Uterus (tissue), 4 donors: ENCODE results near the gene TTC39B. TPM values are rescaled to one million over a fixed set of nuclear protein-coding genes. Genes with fewer than 3 reads are reported as not detected.
A peak's percentile ranks its signal among the peaks of the same experiment; 100 is the strongest.
"Not testable (repeated sequence)": the region's sequence is repeated elsewhere in the genome, so short reads cannot be mapped to it uniquely, and the experiment has no call there.

ENCODE experiments used
- DNase-seq, 2 donors: peaks; one replicate each; pipeline ENCODE4 v3.0.0-alpha.2; 2019 to 2020
- H3K27ac ChIP-seq, 2 donors: fragments of 200-600 bp; sonication (generic); 1 replicate in 1 of 2; 2 replicates in 1 of 2; pipeline ENCODE4 v1.5.1; 2016 to 2018
- H3K27me3 ChIP-seq, 2 donors: fragments of 200-600 bp; sonication (generic); one replicate each; pipeline ENCODE4 v1.5.1; 2018 to 2019; ENCODE audit warnings: control low read depth in 1 of 2
- H3K36me3 ChIP-seq, 2 donors: fragments of 200-600 bp; sonication (generic); one replicate each; pipeline ENCODE4 v1.5.1; 2019; ENCODE audit warnings: control low read depth in 1 of 2
- H3K4me1 ChIP-seq, 2 donors: fragments of 200-600 bp; sonication (generic); one replicate each; pipeline ENCODE4 v1.5.1; 2018 to 2019; ENCODE audit warnings: control low read depth in 1 of 2
- H3K4me3 ChIP-seq, 2 donors: fragments of 200-600 bp; sonication (generic); 1 replicate in 1 of 2; 2 replicates in 1 of 2; pipeline ENCODE4 v1.5.1; 2018 to 2019; ENCODE audit warnings: mild to moderate bottlenecking in 1 of 2
- H3K9me3 ChIP-seq, 2 donors: fragments of 200-600 bp; sonication (generic); one replicate each; pipeline ENCODE4 v1.5.1; 2019; ENCODE audit warnings: control low read depth in 1 of 2
- POLR2A ChIP-seq, 2 donors: fragments of 450-650 bp; IDR thresholded peaks; one replicate each; pipeline ENCODE4 v1.6.1; 2016; ENCODE audit warnings: antibody characterized with exemption in 2 of 2, mild to moderate bottlenecking in 1 of 2, moderate library complexity in 1 of 2
- intact Hi-C: fragments of 100-400 bp; cut with DNase I; formaldehyde crosslinking; loops from one replicate; pipeline ENCODE4 v1.15.1; 2023; ENCODE audit warnings: low total_unique reads
- total RNA-seq, 4 donors: library from RNA; depleted of rRNA in 3 of 4; stranded (reverse); fragments of >200 nt in 3 of 4; gene quantifications; one replicate each; pipeline versions ENCODE4 v1.1.0 to v1.2.4, GENCODE V29; 2014 to 2023
- TF ChIP-seq, protein P1 (sequence below), 4 experiments: fragments of 200-600 bp in 2 of 4; fragments of 450-650 bp in 2 of 4; sonication (generic) in 2 of 4; IDR thresholded peaks; one replicate each; pipeline ENCODE4 v1.5.1; 2016 to 2019; ENCODE audit warnings: antibody characterized with exemption in 4 of 4, mild to moderate bottlenecking in 2 of 4, moderate library complexity in 1 of 4
- donor health status: DM: yes; HTN: yes; CAD: no.

The TTC39B gene
- total RNA-seq, 4 donors from 2014 or later = 14.1 to 21.9 (median 19.6) TPM

DNA sequence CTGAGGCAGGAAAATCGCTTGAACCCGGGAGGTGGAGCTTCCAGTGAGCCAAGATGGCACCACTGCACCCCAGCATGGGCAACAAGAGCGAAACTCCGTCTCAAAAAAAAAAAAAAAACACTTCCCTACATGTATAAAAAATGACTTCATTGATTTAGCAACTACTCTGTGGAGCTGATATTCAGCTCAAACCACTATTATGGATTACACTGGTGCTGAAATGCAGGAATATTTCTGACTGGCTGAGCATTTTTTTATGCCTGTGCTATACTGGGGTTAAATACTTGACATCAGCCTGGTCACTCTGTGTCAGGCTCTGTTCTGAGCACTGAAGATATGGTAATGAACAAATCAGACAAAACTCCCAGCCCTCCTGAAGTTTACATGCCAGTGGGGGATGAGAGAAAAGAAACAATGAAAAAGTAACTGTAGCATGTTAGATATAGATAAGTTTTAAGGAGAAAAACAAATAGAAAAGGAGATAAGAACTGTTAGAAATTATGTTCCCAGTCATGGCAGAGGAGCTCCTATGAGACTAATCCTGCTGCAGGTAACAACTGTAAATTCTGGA, 22.6 kb upstream of the TTC39B start:
- H3K9me3 ChIP-seq = no peaks in the 10 kb centered on the region
- H3K36me3 ChIP-seq = no peaks in the 10 kb centered on the region
- no peak overlapping the region for H3K4me3 ChIP-seq
- no peak for DNase-seq
- intact Hi-C loops = no loop called here
- TF ChIP-seq, protein P1, sequence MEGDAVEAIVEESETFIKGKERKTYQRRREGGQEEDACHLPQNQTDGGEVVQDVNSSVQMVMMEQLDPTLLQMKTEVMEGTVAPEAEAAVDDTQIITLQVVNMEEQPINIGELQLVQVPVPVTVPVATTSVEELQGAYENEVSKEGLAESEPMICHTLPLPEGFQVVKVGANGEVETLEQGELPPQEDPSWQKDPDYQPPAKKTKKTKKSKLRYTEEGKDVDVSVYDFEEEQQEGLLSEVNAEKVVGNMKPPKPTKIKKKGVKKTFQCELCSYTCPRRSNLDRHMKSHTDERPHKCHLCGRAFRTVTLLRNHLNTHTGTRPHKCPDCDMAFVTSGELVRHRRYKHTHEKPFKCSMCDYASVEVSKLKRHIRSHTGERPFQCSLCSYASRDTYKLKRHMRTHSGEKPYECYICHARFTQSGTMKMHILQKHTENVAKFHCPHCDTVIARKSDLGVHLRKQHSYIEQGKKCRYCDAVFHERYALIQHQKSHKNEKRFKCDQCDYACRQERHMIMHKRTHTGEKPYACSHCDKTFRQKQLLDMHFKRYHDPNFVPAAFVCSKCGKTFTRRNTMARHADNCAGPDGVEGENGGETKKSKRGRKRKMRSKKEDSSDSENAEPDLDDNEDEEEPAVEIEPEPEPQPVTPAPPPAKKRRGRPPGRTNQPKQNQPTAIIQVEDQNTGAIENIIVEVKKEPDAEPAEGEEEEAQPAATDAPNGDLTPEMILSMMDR (IDR thresholded peaks at IDR 0.05) = no peak
- no peak for TF ChIP-seq POLR2A (IDR thresholded peaks at IDR 0.05)
- H3K27me3 ChIP-seq = no peaks in the 10 kb centered on the region
- H3K27ac ChIP-seq = no peak overlapping the region
- no peaks in the 10 kb centered on the region for H3K4me1 ChIP-seq

DNA sequence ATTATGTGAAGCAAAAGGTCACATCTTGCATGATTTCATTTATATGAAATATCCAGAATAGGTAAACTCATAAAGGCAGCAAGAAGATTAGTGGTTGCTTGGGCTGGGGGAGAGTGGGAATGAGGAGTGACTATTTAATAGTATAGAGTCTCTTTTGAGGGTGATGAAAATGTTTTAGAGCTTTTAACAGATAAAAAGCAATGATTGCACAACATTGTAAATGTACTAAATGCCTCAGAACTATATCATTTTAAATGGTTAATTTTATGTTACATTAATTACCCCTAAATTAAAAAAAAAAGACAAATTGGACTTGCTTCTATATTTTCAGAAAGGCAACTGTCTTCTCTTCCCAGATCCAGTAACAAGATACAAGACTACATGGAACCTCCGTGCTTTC, 21.9 kb upstream of the TTC39B start:
- intact Hi-C loops = no loop called here
- H3K36me3 ChIP-seq = no peaks in the 10 kb centered on the region
- H3K27ac ChIP-seq = no peak overlapping the region
- no peaks in the 10 kb centered on the region for H3K9me3 ChIP-seq
- DNase-seq = no peak
- TF ChIP-seq, protein P1 (IDR thresholded peaks at IDR 0.05) = no peak
- no peak for TF ChIP-seq POLR2A (IDR thresholded peaks at IDR 0.05)
- H3K27me3 ChIP-seq = no peaks in the 10 kb centered on the region
- no peaks in the 10 kb centered on the region for H3K4me1 ChIP-seq
- no peak overlapping the region for H3K4me3 ChIP-seq

DNA sequence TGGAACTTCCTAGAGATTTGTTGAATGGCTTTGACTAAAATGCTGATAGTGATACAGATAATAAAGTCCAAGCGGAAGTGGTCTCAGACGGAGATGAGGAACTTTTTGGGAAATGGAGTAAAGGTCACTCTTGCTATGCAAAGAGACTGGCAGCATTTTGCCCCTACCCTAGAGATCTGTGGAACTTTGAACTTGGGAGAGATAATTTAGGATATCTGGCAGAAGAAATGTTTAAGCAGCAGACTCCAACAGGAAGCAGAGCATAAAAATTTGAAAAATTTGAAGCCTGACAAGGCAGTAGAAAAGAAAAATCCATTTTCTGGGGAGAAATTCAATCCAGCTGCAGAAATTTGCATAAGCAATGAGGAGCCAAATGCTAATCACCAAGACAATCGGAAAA, 15.7 kb upstream of the TTC39B start:
- intact Hi-C loops, H3K27ac ChIP-seq, H3K4me3 ChIP-seq, H3K4me1 ChIP-seq, DNase-seq, H3K9me3 ChIP-seq, H3K27me3 ChIP-seq, H3K36me3 ChIP-seq: not testable (repeated sequence)

DNA sequence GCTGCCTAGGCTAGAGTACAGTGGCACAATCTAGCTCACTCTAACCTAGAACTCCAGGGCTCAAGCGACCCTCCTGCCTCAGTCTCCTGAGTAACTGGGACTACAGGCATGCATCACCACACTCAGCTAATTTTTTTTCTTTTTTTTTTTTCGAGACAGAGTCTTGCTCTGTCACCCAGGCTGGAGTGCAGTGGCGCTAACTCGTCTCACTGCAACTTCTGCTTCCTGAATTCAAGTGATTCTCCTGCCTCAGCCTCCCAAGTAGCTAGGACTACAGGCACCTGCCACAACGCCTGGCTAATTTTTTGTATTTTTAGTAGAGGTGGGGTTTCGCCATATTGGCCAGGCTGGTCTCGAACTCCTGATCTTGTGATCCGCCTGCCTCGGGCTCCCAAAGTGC, 12.6 kb upstream of the TTC39B start:
- H3K27me3 ChIP-seq, DNase-seq, H3K4me1 ChIP-seq, H3K4me3 ChIP-seq, H3K36me3 ChIP-seq, H3K27ac ChIP-seq, intact Hi-C loops, H3K9me3 ChIP-seq: not testable (repeated sequence)

DNA sequence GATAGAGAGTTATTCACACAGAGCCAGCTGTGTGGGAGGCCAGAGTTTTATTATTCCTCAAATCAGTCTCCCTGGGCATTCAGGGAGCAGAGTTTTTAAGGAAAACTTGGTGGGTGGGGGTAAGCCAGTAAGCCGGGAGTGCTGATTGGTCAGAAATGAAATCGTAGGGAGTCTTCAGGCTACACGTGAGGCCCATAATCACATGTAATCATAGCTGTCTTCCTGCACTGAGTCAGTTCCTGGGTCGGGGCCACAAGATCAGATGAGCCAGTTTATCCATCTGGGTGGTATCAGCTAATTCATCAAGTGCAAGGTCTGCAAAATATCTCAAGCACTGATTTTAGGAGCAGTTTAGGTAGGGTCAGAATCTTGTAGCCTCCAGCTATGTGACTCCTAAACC, 10.8 kb upstream of the TTC39B start:
- H3K36me3 ChIP-seq = no peaks in the 10 kb centered on the region
- H3K4me3 ChIP-seq = no peak overlapping the region
- no peaks in the 10 kb centered on the region for H3K27me3 ChIP-seq
- no peak for TF ChIP-seq POLR2A (IDR thresholded peaks at IDR 0.05)
- TF ChIP-seq, protein P1 (IDR thresholded peaks at IDR 0.05) = no peak
- DNase-seq = no peak
- intact Hi-C loops = no loop called here
- H3K9me3 ChIP-seq = no peaks in the 10 kb centered on the region
- peak overlapping the region in 1 of 2 donors; percentile 49 for H3K27ac ChIP-seq
- no peaks in the 10 kb centered on the region for H3K4me1 ChIP-seq

DNA sequence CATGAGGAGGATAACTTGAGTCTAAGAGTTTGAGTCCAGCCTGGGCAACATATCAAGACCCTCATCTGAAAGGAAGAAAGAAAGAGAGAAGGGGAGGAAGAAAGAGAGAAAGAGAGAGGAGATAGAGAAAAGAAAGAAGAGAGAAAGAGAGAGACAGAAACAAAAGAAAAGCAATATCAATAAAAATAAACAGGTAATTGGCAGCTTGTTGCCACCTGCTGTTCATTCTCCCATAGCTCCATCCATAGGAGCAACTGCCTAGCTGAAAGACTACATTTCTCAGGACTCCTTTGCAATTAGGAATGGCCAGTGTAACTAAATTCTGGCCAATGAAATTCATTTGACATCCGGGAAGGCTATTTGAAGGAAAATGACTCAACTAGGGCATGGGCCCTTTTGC, 4.6 kb upstream of the TTC39B start:
- Histone ChIP-seq H3K27ac (no peak overlapping the region), H3K27me3 (no peaks in the 10 kb centered on the region), H3K9me3 (no peaks in the 10 kb centered on the region), H3K36me3 (no peaks in the 10 kb centered on the region), H3K4me1 (no peaks in the 10 kb centered on the region), H3K4me3 (no peak overlapping the region)
- no peak for DNase-seq
- intact Hi-C loops = no loop called here
- no peak for TF ChIP-seq POLR2A (IDR thresholded peaks at IDR 0.05)
- TF ChIP-seq, protein P1 (IDR thresholded peaks at IDR 0.05) = no peak
